HG02970 (cell line): Measurements from ENCODE around the gene ZNG1C.
"Not testable (repeated sequence)": the region's sequence is repeated elsewhere in the genome, so short reads cannot be mapped to it uniquely, and the experiment has no call there.

Experiments used
- ATAC-seq: cut with Tn5 transposase; IDR thresholded peaks from one replicate; pipeline ENCODE4 v1.9.1; 2021; ENCODE audit warnings: mild to moderate bottlenecking, moderate library complexity, moderate number of reproducible peaks; ENCODE audit not compliant: unreplicated experiment, low FRiP score

ZNG1C gene

GRCh38 chr9:68342265-68343025, 100.7 kb downstream of the ZNG1C start:
- ATAC-seq = not testable (repeated sequence)

- ATAC-seq = not testable (repeated sequence)
Observed at GRCh38 chr9:68343242-68343641, 101.5 kb downstream of the ZNG1C start.

- not testable (repeated sequence) for ATAC-seq
Observed at GRCh38 chr9:68343992-68344391, 102.2 kb downstream of the ZNG1C start.
